ENCODE results near the gene EPAS1.

Gene EPAS1

GRCh38 chr2:46296840-46297545 lies at the start of gene EPAS1:
Gene EPAS1 (plus strand): TSS chr2:46297407. CDS start chr2:46297912, 505 bp downstream.
- peak; percentile 21 for DNase-seq

GRCh38 chr2:46248171-46248570 lies 49.0 kb upstream of the EPAS1 start:
- DNase-seq = no peak

- no peak for DNase-seq
These were observed 47.6 kb upstream of the EPAS1 start for GRCh38 chr2:46249654-46250053.

GRCh38 chr2:46252891-46253659 lies 44.1 kb upstream of the EPAS1 start:
- DNase-seq = peak; percentile 39

- DNase-seq = no peak
These were observed 42.7 kb upstream of the EPAS1 start for GRCh38 chr2:46254474-46254873.

- DNase-seq = no peak
These were observed 40.6 kb upstream of the EPAS1 start for GRCh38 chr2:46256563-46257142.

- DNase-seq = peak; percentile 93
These were observed 39.7 kb upstream of the EPAS1 start for GRCh38 chr2:46257476-46257875.

- DNase-seq = no peak
These were observed 39.2 kb upstream of the EPAS1 start for GRCh38 chr2:46257980-46258379.

GRCh38 chr2:46258937-46259776 lies 38.0 kb upstream of the EPAS1 start:
- no peak for DNase-seq

GRCh38 chr2:46259777-46260168 lies 37.4 kb upstream of the EPAS1 start:
- DNase-seq = no peak

- DNase-seq = no peak
These were observed 36.9 kb upstream of the EPAS1 start for GRCh38 chr2:46260305-46260704.

GRCh38 chr2:46262248-46262938 lies 34.8 kb upstream of the EPAS1 start:
- DNase-seq = no peak

GRCh38 chr2:46263347-46263746 lies 33.9 kb upstream of the EPAS1 start:
- DNase-seq = no peak

GRCh38 chr2:46264447-46264846 lies 32.8 kb upstream of the EPAS1 start:
- no peak for DNase-seq

- no peak for DNase-seq
These were observed 31.1 kb upstream of the EPAS1 start for GRCh38 chr2:46266134-46266533.

GRCh38 chr2:46267616-46268015 lies 29.6 kb upstream of the EPAS1 start:
- no peak for DNase-seq

- DNase-seq = no peak
These were observed 29.0 kb upstream of the EPAS1 start for GRCh38 chr2:46268196-46268595.

GRCh38 chr2:46269001-46269400 lies 28.2 kb upstream of the EPAS1 start:
- DNase-seq = no peak

GRCh38 chr2:46269544-46270273 lies 27.5 kb upstream of the EPAS1 start:
- DNase-seq = no peak

- DNase-seq = no peak
These were observed 26.8 kb upstream of the EPAS1 start for GRCh38 chr2:46270384-46270783.

GRCh38 chr2:46273225-46273863 lies 23.9 kb upstream of the EPAS1 start:
- DNase-seq = no peak

All from DMS79 treated with DMSO at 0.1 percent for 48 hours (cell line).